Measurements from ENCODE around the gene WHRN.

The WHRN gene

GRCh38 chr9:114378883-114379282 is 126.4 kb downstream of the WHRN start:
- no peak overlapping the region for H3K4me3 ChIP-seq (ENCODE audit: low read depth, low read length)
- in situ Hi-C loops (cut with HindIII; ENCODE audit: low sequenced_read_pairs) = no loop called here
- DNase-seq (ENCODE audit: low read depth) = no peak
- no peak for TF ChIP-seq CTCF (IDR thresholded peaks at IDR 0.05; ENCODE audit: low read depth, low read length, missing control alignments)

DNA sequence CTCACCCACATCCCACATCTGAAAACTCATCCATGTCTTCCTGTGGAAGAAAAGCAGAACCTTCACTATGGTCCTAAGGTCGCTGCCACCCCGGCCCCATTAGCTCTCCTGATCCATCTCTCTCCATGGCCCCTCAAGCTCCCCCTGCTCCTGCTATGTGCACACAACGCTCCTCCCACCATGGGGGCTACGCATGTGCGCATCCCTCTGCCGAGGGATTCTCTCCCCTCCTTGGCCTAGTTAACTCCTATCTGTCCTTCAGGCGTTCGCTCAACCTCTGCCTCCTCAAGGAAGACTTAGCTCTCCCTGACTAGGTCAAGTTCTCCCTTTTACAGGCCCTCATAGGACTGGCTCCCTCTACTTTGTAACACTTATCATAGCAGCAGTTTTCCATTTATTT is 127.3 kb downstream of the WHRN start:
- H3K4me3 ChIP-seq (ENCODE audit: low read depth, low read length) = no peak overlapping the region
- no peak for TF ChIP-seq CTCF (IDR thresholded peaks at IDR 0.05; ENCODE audit: low read depth, low read length, missing control alignments)
- DNase-seq (ENCODE audit: low read depth) = no peak
- in situ Hi-C loops (cut with HindIII; ENCODE audit: low sequenced_read_pairs) = no loop called here

- no peak for DNase-seq (ENCODE audit: low read depth)
- in situ Hi-C loops (cut with HindIII; ENCODE audit: low sequenced_read_pairs) = no loop called here
- TF ChIP-seq CTCF (IDR thresholded peaks at IDR 0.05; ENCODE audit: low read depth, low read length, missing control alignments) = no peak
- H3K4me3 ChIP-seq (ENCODE audit: low read depth, low read length) = no peak overlapping the region
Measured at GRCh38 chr9:114376586-114377445, 128.5 kb downstream of the WHRN start.

GRCh38 chr9:114375386-114376175 is 129.7 kb downstream of the WHRN start:
- TF ChIP-seq CTCF (IDR thresholded peaks at IDR 0.05; ENCODE audit: low read depth, low read length, missing control alignments) = no peak
- no peak for DNase-seq (ENCODE audit: low read depth)
- in situ Hi-C loops (cut with HindIII; ENCODE audit: low sequenced_read_pairs) = no loop called here
- H3K4me3 ChIP-seq (ENCODE audit: low read depth, low read length) = no peak overlapping the region

- no peak for DNase-seq (ENCODE audit: low read depth)
- H3K4me3 ChIP-seq (ENCODE audit: low read depth, low read length) = no peak overlapping the region
- no peak for TF ChIP-seq CTCF (IDR thresholded peaks at IDR 0.05; ENCODE audit: low read depth, low read length, missing control alignments)
- in situ Hi-C loops (cut with HindIII; ENCODE audit: low sequenced_read_pairs) = no loop called here
Measured at GRCh38 chr9:114374936-114375335, 130.3 kb downstream of the WHRN start.

DNA sequence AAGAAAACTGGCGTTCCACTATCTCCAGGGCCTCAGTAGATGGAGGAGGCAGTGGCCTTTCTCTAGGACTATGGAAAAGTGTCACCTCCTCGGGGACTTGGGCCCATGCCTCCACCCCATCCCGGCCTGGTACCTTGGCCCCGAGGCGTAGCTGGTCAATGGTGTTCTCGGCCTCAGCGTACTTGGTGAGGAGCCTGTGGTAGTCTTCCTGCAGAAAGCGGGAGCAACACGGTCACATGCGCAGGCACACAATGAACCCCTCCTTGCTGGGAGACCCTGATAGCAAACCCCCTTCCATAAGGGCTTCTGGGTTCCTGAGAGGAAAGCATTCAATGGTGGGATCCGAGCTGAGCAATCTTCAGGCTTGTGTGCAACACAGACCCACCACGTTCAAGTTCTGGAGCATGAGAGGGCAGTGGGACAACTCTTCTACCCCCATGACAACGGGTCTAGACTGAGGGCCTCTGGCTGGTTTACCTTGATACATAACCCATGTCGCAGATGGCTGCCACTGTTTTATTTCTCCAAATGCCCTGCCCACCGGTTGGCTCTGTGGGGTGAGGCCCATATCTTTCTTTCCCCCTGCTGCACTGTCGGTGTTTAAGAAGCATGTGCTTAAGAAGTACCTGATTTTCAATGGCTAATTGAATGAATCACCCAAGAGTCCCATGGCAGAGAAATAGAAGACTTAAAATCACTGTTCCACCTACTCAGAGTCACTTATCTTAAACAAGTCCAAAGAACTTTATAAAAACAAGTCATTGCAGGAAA is 131.1 kb downstream of the WHRN start:
- DNase-seq (ENCODE audit: low read depth) = no peak
- in situ Hi-C loops (cut with HindIII; ENCODE audit: low sequenced_read_pairs) = no loop called here
- no peak overlapping the region for H3K4me3 ChIP-seq (ENCODE audit: low read depth, low read length)
- TF ChIP-seq CTCF (IDR thresholded peaks at IDR 0.05; ENCODE audit: low read depth, low read length, missing control alignments) = no peak

Measured in astrocyte of the cerebellum (primary cell).